K562 (cell line): ENCODE results near the gene LTO1. TPM values are rescaled to one million over a fixed set of nuclear protein-coding genes. Genes with fewer than 3 reads are reported as not detected.

Experiments used
- CC2D1A ChIP-seq: fragments of 450-650 bp; IDR thresholded peaks from 2 replicates; pipeline ENCODE4 v1.6.1; 2017; ENCODE audit warnings: mild to moderate bottlenecking
- CHCHD3 ChIP-seq: fragments of 250-450 bp; sonication (Bioruptor Pico); IDR thresholded peaks from 2 replicates; pipeline ENCODE4 v2.1.2; 2022; ENCODE audit warnings: mild to moderate bottlenecking
- SMAD3 ChIP-seq: fragments of 450-650 bp; formaldehyde crosslinking; conservative IDR thresholded peaks from 2 replicates; pipeline ENCODE4 v1.4.0; 2020; ENCODE audit warnings: mild to moderate bottlenecking
- SNIP1 ChIP-seq: fragments of 450-650 bp; IDR thresholded peaks from 2 replicates; pipeline ENCODE4 v1.7.1; 2017; ENCODE audit warnings: low read depth, mild to moderate bottlenecking
- ZNF431 ChIP-seq: sonication (generic); formaldehyde crosslinking; IDR thresholded peaks from 2 replicates; pipeline ENCODE4 v1.8.0; 2022; ENCODE audit warnings: mild to moderate bottlenecking, missing genetic modification reagents
- ZNF699 ChIP-seq: fragments of 250-450 bp; sonication (Bioruptor Pico); IDR thresholded peaks from 2 replicates; pipeline ENCODE4 v1.8.0; 2021; ENCODE audit warnings: mild to moderate bottlenecking, moderate library complexity; ENCODE audit not compliant: insufficient replicate concordance
- polyA plus RNA-seq, 8 experiments: library from polyadenylated mRNA; depleted of rRNA in 4 of 8; stranded (reverse) in 5 of 8; unstranded in 3 of 8; fragments of >200 nt; fragmentation: Nextera tagmentation in 2 of 8; fragmentation: Illumina TruSeq in 1 of 8; extraction: Ambion mirVana in 2 of 8; extraction: Trizol in 1 of 8; gene quantifications; 2 replicates each; pipeline versions ENCODE4 v1.2.1 to v1.2.3, GENCODE V29; 2011 to 2014; ENCODE audit warnings: inconsistent platforms in 1 of 8, missing spikeins in 1 of 8
- total RNA-seq, 7 experiments: library from RNA; depleted of rRNA in 6 of 7; stranded (reverse); fragments of >200 nt in 6 of 7; fragmentation: Illumina TruSeq in 2 of 7; extraction: Trizol in 2 of 7; gene quantifications; 2 replicates each; pipeline versions ENCODE4 v1.2.1 to v1.2.3, GENCODE V29; 2011 to 2021; ENCODE audit warnings: low replicate concordance in 1 of 7
- TF ChIP-seq, protein P1 (sequence below), 2 experiments: fragments of 450-650 bp in 1 of 2; sonication (generic) in 1 of 2; formaldehyde crosslinking in 1 of 2; IDR thresholded peaks; 2 replicates each; pipeline versions ENCODE4 v1.7.1 to v1.9.0; 2016 to 2022; ENCODE audit warnings: inconsistent platforms in 1 of 2, mild to moderate bottlenecking in 1 of 2, missing genetic modification reagents in 1 of 2
- TF ChIP-seq, protein P2 (sequence below), 3 experiments: fragments of 200-800 bp in 1 of 3; fragments of 250-450 bp in 1 of 3; fragments of 450-650 bp in 1 of 3; sonication (Bioruptor Pico) in 1 of 3; sonication (Bioruptor generic) in 1 of 3; formaldehyde crosslinking in 1 of 3; IDR thresholded peaks; 2 replicates each; pipeline versions ENCODE4 v1.6.1 to v1.8.0; 2016 to 2022; ENCODE audit warnings: mild to moderate bottlenecking in 2 of 3, missing genetic modification characterization in 2 of 3, missing compliant biosample characterization in 1 of 3, moderate library complexity in 1 of 3
- TF ChIP-seq, protein P3 (sequence below): sonication (generic); formaldehyde crosslinking; IDR thresholded peaks from 2 replicates; pipeline ENCODE4 v1.8.0; 2022; ENCODE audit warnings: mild to moderate bottlenecking, missing genetic modification reagents, borderline replicate concordance
- TF ChIP-seq, protein P4 (sequence below): fragments of 250-450 bp; sonication (Bioruptor Pico); IDR thresholded peaks from 2 replicates; pipeline ENCODE4 v1.5.0; 2021

LTO1 gene
- total and polyA plus RNA-seq, 9 of the 15 experiments (the other 6 are each of a cell fraction or from before 2014, with no cell fraction given), result 2.6 to 43.4 (median 19.1) TPM

DNA sequence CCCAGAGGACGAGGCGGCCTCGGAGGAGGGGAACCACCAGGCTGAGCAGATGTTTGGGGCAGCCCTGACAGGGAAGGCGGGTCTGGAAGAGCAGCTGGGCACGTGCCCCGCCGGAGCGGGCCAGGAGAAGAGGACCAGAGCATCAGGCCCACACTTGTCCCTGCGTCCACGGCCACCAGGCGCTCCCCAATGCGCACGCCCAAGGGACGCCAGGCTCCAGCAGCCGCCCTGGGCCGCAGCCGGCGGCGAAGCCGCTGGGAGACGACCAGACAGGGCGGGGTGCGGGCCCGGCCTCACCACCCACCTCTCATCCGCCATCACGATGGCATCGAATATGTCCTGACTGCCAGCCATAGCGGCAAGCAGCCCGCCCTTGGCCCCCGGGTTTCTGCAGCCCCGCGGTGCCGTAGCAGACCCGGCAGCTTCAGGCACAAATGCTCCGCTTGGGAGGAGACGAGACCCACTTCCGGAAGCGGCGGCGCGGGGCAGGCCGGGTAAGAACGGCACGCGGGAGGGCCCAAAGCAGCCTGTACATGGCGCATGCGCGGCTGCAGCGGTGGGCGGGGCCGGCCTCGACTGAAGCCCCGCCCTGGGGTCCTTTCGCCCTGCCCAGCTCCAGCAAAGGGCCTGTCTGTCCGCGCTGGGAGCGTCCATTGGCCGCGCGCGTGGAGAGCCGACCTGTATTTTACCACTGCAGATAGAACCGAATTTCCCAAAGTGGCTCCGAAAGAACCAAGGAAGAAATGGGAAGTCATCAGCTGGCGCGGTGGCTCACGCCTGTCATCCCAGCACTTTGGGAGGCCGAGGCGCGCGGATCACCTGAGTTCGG lies at the start of gene LTO1 (continued):
- TF ChIP-seq, protein P1, sequence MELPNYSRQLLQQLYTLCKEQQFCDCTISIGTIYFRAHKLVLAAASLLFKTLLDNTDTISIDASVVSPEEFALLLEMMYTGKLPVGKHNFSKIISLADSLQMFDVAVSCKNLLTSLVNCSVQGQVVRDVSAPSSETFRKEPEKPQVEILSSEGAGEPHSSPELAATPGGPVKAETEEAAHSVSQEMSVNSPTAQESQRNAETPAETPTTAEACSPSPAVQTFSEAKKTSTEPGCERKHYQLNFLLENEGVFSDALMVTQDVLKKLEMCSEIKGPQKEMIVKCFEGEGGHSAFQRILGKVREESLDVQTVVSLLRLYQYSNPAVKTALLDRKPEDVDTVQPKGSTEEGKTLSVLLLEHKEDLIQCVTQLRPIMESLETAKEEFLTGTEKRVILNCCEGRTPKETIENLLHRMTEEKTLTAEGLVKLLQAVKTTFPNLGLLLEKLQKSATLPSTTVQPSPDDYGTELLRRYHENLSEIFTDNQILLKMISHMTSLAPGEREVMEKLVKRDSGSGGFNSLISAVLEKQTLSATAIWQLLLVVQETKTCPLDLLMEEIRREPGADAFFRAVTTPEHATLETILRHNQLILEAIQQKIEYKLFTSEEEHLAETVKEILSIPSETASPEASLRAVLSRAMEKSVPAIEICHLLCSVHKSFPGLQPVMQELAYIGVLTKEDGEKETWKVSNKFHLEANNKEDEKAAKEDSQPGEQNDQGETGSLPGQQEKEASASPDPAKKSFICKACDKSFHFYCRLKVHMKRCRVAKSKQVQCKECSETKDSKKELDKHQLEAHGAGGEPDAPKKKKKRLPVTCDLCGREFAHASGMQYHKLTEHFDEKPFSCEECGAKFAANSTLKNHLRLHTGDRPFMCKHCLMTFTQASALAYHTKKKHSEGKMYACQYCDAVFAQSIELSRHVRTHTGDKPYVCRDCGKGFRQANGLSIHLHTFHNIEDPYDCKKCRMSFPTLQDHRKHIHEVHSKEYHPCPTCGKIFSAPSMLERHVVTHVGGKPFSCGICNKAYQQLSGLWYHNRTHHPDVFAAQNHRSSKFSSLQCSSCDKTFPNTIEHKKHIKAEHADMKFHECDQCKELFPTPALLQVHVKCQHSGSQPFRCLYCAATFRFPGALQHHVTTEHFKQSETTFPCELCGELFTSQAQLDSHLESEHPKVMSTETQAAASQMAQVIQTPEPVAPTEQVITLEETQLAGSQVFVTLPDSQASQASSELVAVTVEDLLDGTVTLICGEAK (IDR thresholded peaks at IDR 0.05), result peak; percentile 61
- TF ChIP-seq, protein P1 (CRISPR knock-in tag; IDR thresholded peaks at IDR 0.05), result no peak
- no peak for TF ChIP-seq CHCHD3 (CRISPR knock-in tag)
- no peak for TF ChIP-seq SNIP1
- no peak for TF ChIP-seq ZNF431 (CRISPR knock-in tag)
- no peak for TF ChIP-seq SMAD3 (CRISPR knock-in tag)
- TF ChIP-seq, protein P2, sequence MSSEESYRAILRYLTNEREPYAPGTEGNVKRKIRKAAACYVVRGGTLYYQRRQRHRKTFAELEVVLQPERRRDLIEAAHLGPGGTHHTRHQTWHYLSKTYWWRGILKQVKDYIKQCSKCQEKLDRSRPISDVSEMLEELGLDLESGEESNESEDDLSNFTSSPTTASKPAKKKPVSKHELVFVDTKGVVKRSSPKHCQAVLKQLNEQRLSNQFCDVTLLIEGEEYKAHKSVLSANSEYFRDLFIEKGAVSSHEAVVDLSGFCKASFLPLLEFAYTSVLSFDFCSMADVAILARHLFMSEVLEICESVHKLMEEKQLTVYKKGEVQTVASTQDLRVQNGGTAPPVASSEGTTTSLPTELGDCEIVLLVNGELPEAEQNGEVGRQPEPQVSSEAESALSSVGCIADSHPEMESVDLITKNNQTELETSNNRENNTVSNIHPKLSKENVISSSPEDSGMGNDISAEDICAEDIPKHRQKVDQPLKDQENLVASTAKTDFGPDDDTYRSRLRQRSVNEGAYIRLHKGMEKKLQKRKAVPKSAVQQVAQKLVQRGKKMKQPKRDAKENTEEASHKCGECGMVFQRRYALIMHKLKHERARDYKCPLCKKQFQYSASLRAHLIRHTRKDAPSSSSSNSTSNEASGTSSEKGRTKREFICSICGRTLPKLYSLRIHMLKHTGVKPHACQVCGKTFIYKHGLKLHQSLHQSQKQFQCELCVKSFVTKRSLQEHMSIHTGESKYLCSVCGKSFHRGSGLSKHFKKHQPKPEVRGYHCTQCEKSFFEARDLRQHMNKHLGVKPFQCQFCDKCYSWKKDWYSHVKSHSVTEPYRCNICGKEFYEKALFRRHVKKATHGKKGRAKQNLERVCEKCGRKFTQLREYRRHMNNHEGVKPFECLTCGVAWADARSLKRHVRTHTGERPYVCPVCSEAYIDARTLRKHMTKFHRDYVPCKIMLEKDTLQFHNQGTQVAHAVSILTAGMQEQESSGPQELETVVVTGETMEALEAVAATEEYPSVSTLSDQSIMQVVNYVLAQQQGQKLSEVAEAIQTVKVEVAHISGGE (CRISPR knock-in tag; IDR thresholded peaks at IDR 0.05), result no peak
- no peak for TF ChIP-seq CC2D1A
- TF ChIP-seq, protein P3, sequence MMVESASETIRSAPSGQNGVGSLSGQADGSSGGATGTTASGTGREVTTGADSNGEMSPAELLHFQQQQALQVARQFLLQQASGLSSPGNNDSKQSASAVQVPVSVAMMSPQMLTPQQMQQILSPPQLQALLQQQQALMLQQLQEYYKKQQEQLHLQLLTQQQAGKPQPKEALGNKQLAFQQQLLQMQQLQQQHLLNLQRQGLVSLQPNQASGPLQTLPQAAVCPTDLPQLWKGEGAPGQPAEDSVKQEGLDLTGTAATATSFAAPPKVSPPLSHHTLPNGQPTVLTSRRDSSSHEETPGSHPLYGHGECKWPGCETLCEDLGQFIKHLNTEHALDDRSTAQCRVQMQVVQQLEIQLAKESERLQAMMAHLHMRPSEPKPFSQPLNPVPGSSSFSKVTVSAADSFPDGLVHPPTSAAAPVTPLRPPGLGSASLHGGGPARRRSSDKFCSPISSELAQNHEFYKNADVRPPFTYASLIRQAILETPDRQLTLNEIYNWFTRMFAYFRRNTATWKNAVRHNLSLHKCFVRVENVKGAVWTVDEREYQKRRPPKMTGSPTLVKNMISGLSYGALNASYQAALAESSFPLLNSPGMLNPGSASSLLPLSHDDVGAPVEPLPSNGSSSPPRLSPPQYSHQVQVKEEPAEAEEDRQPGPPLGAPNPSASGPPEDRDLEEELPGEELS (CRISPR knock-in tag), result peak; percentile 33; the same call in 1 of the 2 replicates
- TF ChIP-seq, protein P4, sequence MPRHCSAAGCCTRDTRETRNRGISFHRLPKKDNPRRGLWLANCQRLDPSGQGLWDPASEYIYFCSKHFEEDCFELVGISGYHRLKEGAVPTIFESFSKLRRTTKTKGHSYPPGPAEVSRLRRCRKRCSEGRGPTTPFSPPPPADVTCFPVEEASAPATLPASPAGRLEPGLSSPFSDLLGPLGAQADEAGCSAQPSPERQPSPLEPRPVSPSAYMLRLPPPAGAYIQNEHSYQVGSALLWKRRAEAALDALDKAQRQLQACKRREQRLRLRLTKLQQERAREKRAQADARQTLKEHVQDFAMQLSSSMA, result no peak
- no peak for TF ChIP-seq ZNF699
